RWPE1 (cell line): Measurements from ENCODE around the gene S100A10.

Experiments used
- CTCF ChIA-PET: fragments of 350-600 bp; sonication (Branson Sonifier 250); formaldehyde crosslinking; extraction: SDS; loops from one replicate; lab custom pipeline; 2021; lab: Yijun Ruan, JAX
- POLR2A ChIA-PET: fragments of 400-600 bp; formaldehyde crosslinking; extraction: SDS; loops from one replicate; lab custom pipeline; 2020; ENCODE audit warnings: antibody characterized with exemption; ENCODE audit not compliant: low non-redundant PET; lab: Yijun Ruan, JAX
- DNase-seq: peaks from one replicate; pipeline ENCODE4 v3.0.0; 2012; ENCODE audit warnings: low spot score
- H3K27ac ChIP-seq: fragments of 450-650 bp; 2 replicates; pipeline ENCODE4 v1.5.1; 2017
- TF ChIP-seq, protein P1 (sequence below): fragments of 450-650 bp; conservative IDR thresholded peaks from 2 replicates; pipeline ENCODE4 v1.5.1; 2017; ENCODE audit warnings: low read depth, mild to moderate bottlenecking

The S100A10 gene

DNA sequence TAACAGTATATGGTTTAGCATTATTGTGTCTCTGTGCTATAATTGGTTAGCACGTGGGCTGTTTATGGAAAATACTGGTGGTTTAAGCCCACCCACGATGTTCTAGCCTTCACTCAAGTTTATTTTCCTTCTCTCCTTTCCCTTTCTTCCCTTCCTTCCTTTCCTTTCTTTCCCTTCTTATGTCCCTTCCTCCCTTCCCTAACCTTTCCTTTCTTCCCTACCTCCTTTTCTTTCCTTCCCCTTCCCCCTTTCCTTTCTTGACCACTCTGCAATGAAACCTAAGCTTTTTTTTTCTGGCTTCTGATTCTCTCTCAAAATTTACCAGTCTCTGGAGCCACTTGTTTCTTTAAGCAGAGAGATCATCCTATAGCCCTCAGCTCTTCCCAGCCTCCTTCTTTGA, 13.4 kb upstream of the S100A10 start:
- TF ChIP-seq, protein P1, sequence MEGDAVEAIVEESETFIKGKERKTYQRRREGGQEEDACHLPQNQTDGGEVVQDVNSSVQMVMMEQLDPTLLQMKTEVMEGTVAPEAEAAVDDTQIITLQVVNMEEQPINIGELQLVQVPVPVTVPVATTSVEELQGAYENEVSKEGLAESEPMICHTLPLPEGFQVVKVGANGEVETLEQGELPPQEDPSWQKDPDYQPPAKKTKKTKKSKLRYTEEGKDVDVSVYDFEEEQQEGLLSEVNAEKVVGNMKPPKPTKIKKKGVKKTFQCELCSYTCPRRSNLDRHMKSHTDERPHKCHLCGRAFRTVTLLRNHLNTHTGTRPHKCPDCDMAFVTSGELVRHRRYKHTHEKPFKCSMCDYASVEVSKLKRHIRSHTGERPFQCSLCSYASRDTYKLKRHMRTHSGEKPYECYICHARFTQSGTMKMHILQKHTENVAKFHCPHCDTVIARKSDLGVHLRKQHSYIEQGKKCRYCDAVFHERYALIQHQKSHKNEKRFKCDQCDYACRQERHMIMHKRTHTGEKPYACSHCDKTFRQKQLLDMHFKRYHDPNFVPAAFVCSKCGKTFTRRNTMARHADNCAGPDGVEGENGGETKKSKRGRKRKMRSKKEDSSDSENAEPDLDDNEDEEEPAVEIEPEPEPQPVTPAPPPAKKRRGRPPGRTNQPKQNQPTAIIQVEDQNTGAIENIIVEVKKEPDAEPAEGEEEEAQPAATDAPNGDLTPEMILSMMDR, result no peak
- POLR2A ChIA-PET, result no interaction called here
- H3K27ac ChIP-seq, result no peak overlapping the region
- CTCF ChIA-PET, result interaction anchor here (0.6 to 0.7 kb wide), 2 partner anchors 65 to 73 kb away, joined by 3 read pairs; no protein-coding TSS in a partner anchor
- DNase-seq, result no peak

DNA sequence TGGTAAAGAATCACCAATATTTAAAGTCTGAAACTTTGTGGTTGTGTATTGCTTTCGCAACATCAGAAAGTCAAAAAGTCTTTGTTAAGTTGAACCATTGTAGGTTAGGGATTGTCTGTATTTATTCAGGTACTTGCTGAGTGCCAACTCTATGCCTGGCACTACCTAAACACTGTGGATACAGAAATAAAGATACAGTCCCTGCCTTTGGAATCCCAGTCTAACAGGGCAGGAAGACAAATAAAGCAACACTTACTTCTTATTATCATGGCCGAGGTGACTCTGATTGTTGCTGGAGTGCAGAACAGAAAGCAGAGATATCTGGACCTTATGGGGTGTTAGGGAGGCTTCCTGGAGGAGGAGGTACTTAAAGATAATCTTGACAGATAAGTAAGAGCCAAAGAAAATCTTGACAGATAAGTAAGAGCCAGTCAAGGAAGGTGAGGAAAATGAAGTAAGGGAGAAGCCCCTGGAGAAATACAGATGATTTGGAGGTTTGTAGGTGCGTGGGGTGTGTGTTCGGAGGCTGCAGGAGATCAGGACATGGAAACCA, 11.8 kb upstream of the S100A10 start:
- POLR2A ChIA-PET, result no interaction called here
- DNase-seq, result no peak
- CTCF ChIA-PET, result interaction anchor here (1.2 kb wide), 1 partner anchor 8 kb away, joined by 3 read pairs; no protein-coding TSS in a partner anchor

DNA sequence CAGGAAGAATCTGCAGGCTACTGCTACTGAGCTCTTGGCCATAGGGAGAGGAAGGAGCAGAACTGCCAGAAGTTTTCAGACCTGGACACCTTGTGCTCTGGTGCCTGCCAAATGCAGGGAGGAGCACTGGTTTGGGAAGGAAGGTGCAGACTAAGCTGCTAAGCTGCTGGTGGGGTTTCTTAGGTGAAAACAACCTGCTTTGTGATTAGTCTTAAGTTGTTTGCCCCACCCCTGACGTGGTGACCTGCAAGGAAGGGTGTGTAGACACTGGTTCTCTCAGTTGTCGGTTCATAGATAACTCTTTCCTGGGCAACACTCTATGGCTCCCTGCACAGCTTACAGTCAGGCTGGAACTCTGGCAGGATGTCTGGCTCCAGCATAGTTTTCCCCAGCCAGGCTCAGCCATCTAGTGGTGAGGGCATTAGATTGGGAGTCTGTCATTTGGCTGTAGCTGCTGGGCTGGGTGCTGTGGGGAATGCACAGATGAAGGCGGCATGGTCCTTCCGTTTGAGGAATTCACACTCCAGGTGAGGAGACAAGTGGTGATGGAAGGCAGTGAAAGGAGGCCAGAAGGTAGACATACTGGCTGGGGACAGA, 10.3 kb upstream of the S100A10 start:
- POLR2A ChIA-PET, result no interaction called here
- DNase-seq, result no peak
- TF ChIP-seq, protein P1, result no peak
- H3K27ac ChIP-seq, result peak overlapping the region; percentile 6; the same call in 1 of the 2 replicates
- CTCF ChIA-PET, result interaction anchor here (0.7 to 5.1 kb wide), 4 partner anchors 10 to 167 kb away, joined by 3 to 28 read pairs (median 3); no protein-coding TSS in a partner anchor

More for the DNA sequence above, 11.8 kb upstream of the S100A10 start:
- no peak overlapping the region for H3K27ac ChIP-seq
- TF ChIP-seq, protein P1, result no peak

DNA sequence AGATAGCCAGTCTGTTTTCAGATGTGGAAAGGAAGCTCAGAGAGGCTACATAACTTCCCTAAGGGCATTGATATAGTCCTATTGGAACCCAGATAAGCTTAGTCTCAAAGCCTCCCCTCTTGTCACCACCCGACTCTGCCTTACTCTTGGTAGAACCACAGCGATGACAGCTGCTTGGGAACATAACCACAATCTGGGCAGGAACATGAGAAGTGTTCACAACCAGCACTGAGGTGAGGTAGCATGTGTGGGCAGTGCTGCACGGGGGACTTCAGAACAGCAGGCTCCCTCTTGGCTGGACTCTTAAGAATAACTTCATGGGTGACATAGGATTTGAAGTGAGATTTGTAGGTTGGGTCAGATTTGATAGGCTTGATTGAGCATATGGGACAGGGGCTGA, 9.3 kb upstream of the S100A10 start:
- TF ChIP-seq, protein P1, result no peak
- H3K27ac ChIP-seq, result peak overlapping the region; percentile 93
- ChIA-PET CTCF (interaction anchor here (0.7 to 5.1 kb wide), 2 partner anchors 35 to 69 kb away, joined by 3 to 28 read pairs; no protein-coding TSS in a partner anchor), POLR2A (no interaction called here)
- DNase-seq, result no peak

DNA sequence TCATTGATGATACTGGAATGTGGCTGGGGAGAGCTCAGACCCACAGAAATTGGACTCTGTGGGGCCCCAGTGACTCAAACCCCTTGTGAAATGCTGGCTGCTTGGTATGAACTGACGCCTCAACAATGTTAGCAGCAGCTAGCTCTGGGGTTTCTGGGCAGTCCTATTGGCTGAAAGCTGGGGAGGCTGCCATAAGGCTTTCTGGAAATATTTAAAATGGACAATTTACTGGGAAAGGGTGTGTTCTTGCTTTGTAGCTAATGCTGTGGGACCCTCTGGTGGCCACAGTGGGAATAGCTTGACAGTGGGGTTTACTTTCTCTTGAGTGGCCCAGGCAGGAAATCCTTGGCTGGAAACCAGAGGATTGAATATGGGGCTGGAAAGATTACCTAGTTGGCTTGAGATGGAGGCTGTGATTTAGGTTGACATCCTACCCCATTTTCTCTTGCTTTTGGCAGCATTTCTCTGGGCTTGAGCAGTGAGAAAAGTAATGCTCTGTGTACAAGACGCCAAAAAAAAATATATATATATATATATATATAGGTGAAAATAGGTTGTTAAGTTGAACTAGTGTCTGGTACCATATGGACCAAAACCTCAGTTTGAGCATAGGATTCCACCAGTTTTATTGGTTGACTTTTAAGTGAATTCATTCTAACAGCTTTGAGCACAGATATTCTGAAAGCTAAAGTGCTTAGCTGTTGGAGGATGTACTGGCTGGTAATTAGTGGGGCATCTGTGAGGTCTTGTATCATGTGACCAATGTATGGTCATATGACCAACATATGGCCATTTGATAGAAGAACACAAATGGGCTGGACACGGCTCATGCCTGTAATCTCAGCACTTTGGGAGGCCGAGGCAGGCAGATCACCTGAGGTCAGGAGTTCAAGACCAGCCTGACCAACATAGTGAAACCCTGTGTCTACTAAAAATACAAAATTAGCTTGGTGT, 8.2 kb upstream of the S100A10 start:
- TF ChIP-seq, protein P1, result peak; percentile 89
- CTCF ChIA-PET, result interaction anchor here (0.5 to 5.1 kb wide), 19 partner anchors 8 to 577 kb away, joined by 3 to 28 read pairs (median 3); no protein-coding TSS in a partner anchor
- peak overlapping the region; percentile 93 for H3K27ac ChIP-seq
- POLR2A ChIA-PET, result interaction anchor here (1.2 kb wide), 1 partner anchor 9 kb away, joined by 6 read pairs; no protein-coding TSS in a partner anchor
- peak; percentile 80 for DNase-seq
